Right cardiac atrium (tissue), 5 donors: ENCODE results near the gene ADAMTS13. TPM values are rescaled to one million over a fixed set of nuclear protein-coding genes. Genes with fewer than 3 reads are reported as not detected.

Source experiments
- ATAC-seq, 2 donors: fragments of 200-7000 bp; cut with Tn5 transposase; one replicate each; pipeline versions ENCODE4 v1.8.0 to v1.9.1; 2020; ENCODE audit warnings: moderate library complexity in 2 of 2, mild to moderate bottlenecking in 1 of 2
- DNase-seq, 3 donors: peaks; one replicate each; pipeline ENCODE4 v3.0.0-alpha.2; 2020
- H3K27ac ChIP-seq: one replicate; pipeline ENCODE4 v1.5.1; 2013; ENCODE audit warnings: mild to moderate bottlenecking, low read length, control low read depth, moderate library complexity
- H3K27me3 ChIP-seq: one replicate; pipeline ENCODE4 v1.6.1; 2013; ENCODE audit not compliant: control insufficient read depth, insufficient read depth
- H3K4me1 ChIP-seq: one replicate; pipeline ENCODE4 v1.6.1; 2013; ENCODE audit warnings: low read length; ENCODE audit not compliant: control insufficient read depth, insufficient read depth
- H3K4me3 ChIP-seq: one replicate; pipeline ENCODE4 v1.5.1; 2013; ENCODE audit warnings: low read length, control low read depth
- H3K9me3 ChIP-seq: one replicate; pipeline ENCODE4 v1.6.1; 2013; ENCODE audit warnings: low read length; ENCODE audit not compliant: control insufficient read depth
- WGBS: extraction: QIAGEN DNeasy Blood & Tissue Kit; methylation state at CpG from one replicate; pipeline ENCODE4 v1.1.7; 2013; 5-methylcytosine and 5-hydroxymethylcytosine counted together
- intact Hi-C, 4 donors: fragments of 100-400 bp; cut with DNase I; formaldehyde crosslinking; loops; one replicate each; pipeline versions ENCODE4 v1.11.0 to v1.14.0; 2022 to 2023
- polyA plus RNA-seq: library from polyadenylated mRNA; stranded (reverse); fragments of 200-250 nt; gene quantifications from one replicate; pipeline ENCODE4 v1.2.3, GENCODE V29; 2013
- total RNA-seq, 4 donors: library from RNA; stranded (reverse); fragmentation: NEBNext Ultra II Directional; extraction: Animal tissue kit (Norgen Biotek cat#: 25700); gene quantifications; one replicate each; pipeline ENCODE4 v1.2.1, GENCODE V29; 2021
- donor health status: healthy with polysubstance abuse.
- donor health status: DM: no; HTN: yes; CAD: no.
- donor health status: DM: no; HTN: no; CAD: no.
- donor health status: DM: no; HTN: yes; CAD: no; lungs with severe emphysema.
- donor health status: DM: yes; HTN: yes; CAD: no.

Gene ADAMTS13
- total and polyA plus RNA-seq, 5 donors = 2.1 to 4.6 (median 4.0) TPM

GRCh38 chr9:133478851-133479711, 56.9 kb downstream of the ADAMTS13 start, which contains the start of gene SLC2A6:
Gene SLC2A6, minus strand, starts transcription at chr9:133479099. Its CDS starts 40 bp downstream, at chr9:133479059.
- under 1% methylated on average over 84 of the region's 84 CpGs for WGBS
- Histone ChIP-seq H3K9me3 (no peaks in the 10 kb centered on the region), H3K4me3 (peak within 1 kb of the TSS; percentile 53), H3K4me1 (no peaks in the 10 kb centered on the region), H3K27me3 (no peaks in the 10 kb centered on the region), H3K27ac (peak within 1 kb of the TSS; percentile 9)
- peak; percentile 98 for ATAC-seq
- intact Hi-C loops = no loop called here
- peak; percentile 92 to 96 (median 95) for DNase-seq

GRCh38 chr9:133483611-133484010, 61.4 kb downstream of the ADAMTS13 start:
- WGBS = 85% methylated on average over 9 of the region's 9 CpGs
- Histone ChIP-seq H3K4me1 (no peaks in the 10 kb centered on the region), H3K27ac (no peak overlapping the region), H3K9me3 (no peaks in the 10 kb centered on the region), H3K27me3 (no peaks in the 10 kb centered on the region), H3K4me3 (no peak overlapping the region)
- DNase-seq (peak in 1 of 3 donors; percentile 17), ATAC-seq (no peak)
- intact Hi-C loops = loop anchor here in 2 of 4 donors (10.0 kb wide), 1 partner anchor 299 kb away; no protein-coding TSS in a partner anchor

GRCh38 chr9:133484671-133485437, 62.7 kb downstream of the ADAMTS13 start:
- intact Hi-C loops = loop anchor here (5.0 to 10.0 kb wide), 4 partner anchors 73 to 300 kb away; no protein-coding TSS in a partner anchor
- H3K4me3 ChIP-seq = no peak overlapping the region
- H3K9me3 ChIP-seq = no peaks in the 10 kb centered on the region
- no peak overlapping the region for H3K27ac ChIP-seq
- DNase-seq (peak; percentile 10 to 60 (median 47)), ATAC-seq (no peak)
- H3K4me1 ChIP-seq = no peaks in the 10 kb centered on the region
- 71% methylated on average over 22 of the region's 22 CpGs for WGBS
- no peaks in the 10 kb centered on the region for H3K27me3 ChIP-seq

- Histone ChIP-seq H3K27me3 (no peaks in the 10 kb centered on the region), H3K4me1 (no peaks in the 10 kb centered on the region), H3K27ac (no peak overlapping the region), H3K4me3 (no peak overlapping the region), H3K9me3 (no peaks in the 10 kb centered on the region)
- peak; percentile 4 for ATAC-seq
- intact Hi-C loops = loop anchor here (2.0 to 10.0 kb wide), 5 partner anchors 73 to 301 kb away; no protein-coding TSS in a partner anchor
- DNase-seq = peak; percentile 13 to 54 (median 53)
- 60% methylated on average over 25 of the region's 25 CpGs for WGBS
Measured at GRCh38 chr9:133485531-133486260, 63.5 kb downstream of the ADAMTS13 start.

GRCh38 chr9:133487331-133487725, 65.2 kb downstream of the ADAMTS13 start:
- H3K27me3 ChIP-seq = no peaks in the 10 kb centered on the region
- DNase-seq = peak in 2 of 3 donors; percentile 21 to 44
- no peak overlapping the region for H3K4me3 ChIP-seq
- H3K27ac ChIP-seq = no peak overlapping the region
- intact Hi-C loops = loop anchor here (2.0 to 10.0 kb wide), 5 partner anchors 75 to 303 kb away; no protein-coding TSS in a partner anchor
- WGBS = 82% methylated on average over 8 of the region's 8 CpGs
- H3K9me3 ChIP-seq = no peaks in the 10 kb centered on the region
- H3K4me1 ChIP-seq = peaks cover 3% of the 10 kb centered on the region
- ATAC-seq = no peak

GRCh38 chr9:133488686-133489252, 66.6 kb downstream of the ADAMTS13 start:
- intact Hi-C loops = loop anchor here (2.0 to 10.0 kb wide), 5 partner anchors 76 to 304 kb away; no protein-coding TSS in a partner anchor
- ATAC-seq (no peak), DNase-seq (peak in 2 of 3 donors; percentile 26 to 30)
- Histone ChIP-seq H3K27me3 (no peaks in the 10 kb centered on the region), H3K4me1 (peaks cover 7% of the 10 kb centered on the region), H3K9me3 (no peaks in the 10 kb centered on the region), H3K4me3 (no peak overlapping the region), H3K27ac (no peak overlapping the region)
- WGBS = 94% methylated on average over 18 of the region's 18 CpGs

- Histone ChIP-seq H3K27ac (no peak overlapping the region), H3K4me3 (no peak overlapping the region), H3K4me1 (peaks cover 9% of the 10 kb centered on the region), H3K9me3 (no peaks in the 10 kb centered on the region), H3K27me3 (no peaks in the 10 kb centered on the region)
- DNase-seq (peak in 2 of 3 donors; percentile 30 to 53), ATAC-seq (no peak)
- intact Hi-C loops = loop anchor here (2.0 to 10.0 kb wide), 5 partner anchors 77 to 305 kb away; no protein-coding TSS in a partner anchor
- 87% methylated on average over 19 of the region's 19 CpGs for WGBS
Measured at GRCh38 chr9:133489253-133490190, 67.4 kb downstream of the ADAMTS13 start.

- DNase-seq = peak in 2 of 3 donors; percentile 41
- no peak overlapping the region for H3K4me3 ChIP-seq
- peaks cover 9% of the 10 kb centered on the region for H3K4me1 ChIP-seq
- H3K9me3 ChIP-seq = no peaks in the 10 kb centered on the region
- no peaks in the 10 kb centered on the region for H3K27me3 ChIP-seq
- intact Hi-C loops = no loop called here
- no peak for ATAC-seq
- WGBS = 66% methylated on average over 13 of the region's 13 CpGs
- H3K27ac ChIP-seq = no peak overlapping the region
Measured at GRCh38 chr9:133490201-133490681, 68.1 kb downstream of the ADAMTS13 start.

GRCh38 chr9:133490865-133491655, 68.9 kb downstream of the ADAMTS13 start:
- intact Hi-C loops = no loop called here
- H3K27me3 ChIP-seq = no peaks in the 10 kb centered on the region
- DNase-seq (peak; percentile 16 to 52 (median 51)), ATAC-seq (no peak)
- peaks cover 9% of the 10 kb centered on the region for H3K4me1 ChIP-seq
- WGBS = 86% methylated on average over 12 of the region's 12 CpGs
- H3K27ac ChIP-seq = no peak overlapping the region
- H3K4me3 ChIP-seq = no peak overlapping the region
- H3K9me3 ChIP-seq = no peaks in the 10 kb centered on the region
